GM18502 (cell line): ENCODE measurements around the gene HEPN1.

Experiments
- ATAC-seq: cut with Tn5 transposase; IDR thresholded peaks from one replicate; pipeline ENCODE4 v1.9.1; 2021; ENCODE audit warnings: mild to moderate bottlenecking; ENCODE audit not compliant: unreplicated experiment, poor library complexity

The HEPN1 gene

DNA sequence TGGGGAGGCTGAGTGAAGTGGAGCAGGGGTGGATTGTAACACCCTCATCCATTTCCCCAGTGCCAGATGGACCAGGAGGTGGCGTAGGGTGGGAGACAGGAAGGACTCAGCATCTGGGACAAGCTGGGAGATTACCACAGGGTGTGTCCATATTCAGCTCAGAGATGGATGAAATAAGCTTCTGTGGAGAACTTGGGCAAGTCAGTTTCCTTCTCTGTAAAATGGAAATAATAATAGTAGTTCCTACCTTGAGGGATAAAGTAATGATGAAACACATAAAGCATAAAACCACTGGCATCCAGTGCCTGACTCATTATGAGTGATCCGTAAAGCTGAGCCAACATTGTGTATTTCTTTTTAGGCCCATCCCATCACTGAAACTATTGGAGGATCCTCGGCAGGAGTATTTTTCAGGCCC lies 20.8 kb upstream of the HEPN1 start:
- no peak for ATAC-seq

DNA sequence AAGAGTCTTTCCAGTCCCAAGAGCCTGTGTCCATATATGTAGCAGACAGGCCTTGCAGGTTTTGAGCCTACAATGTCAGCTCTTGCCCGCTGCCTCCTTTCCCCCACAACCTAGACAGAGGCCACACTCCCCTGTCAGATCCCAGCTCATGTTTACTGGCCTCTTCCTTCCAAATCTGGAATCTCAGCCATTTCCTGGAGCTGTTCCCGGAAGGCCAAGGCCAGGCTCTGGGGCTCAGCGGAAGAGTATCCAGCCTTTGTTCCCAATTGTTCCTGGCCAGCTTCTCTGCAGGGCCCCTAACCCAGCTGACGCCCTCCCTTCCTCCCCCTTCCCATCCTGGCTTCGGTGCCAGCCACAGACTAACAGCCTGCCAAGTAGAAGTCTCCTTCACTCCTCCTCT lies 20.3 kb upstream of the HEPN1 start:
- ATAC-seq: no peak

DNA sequence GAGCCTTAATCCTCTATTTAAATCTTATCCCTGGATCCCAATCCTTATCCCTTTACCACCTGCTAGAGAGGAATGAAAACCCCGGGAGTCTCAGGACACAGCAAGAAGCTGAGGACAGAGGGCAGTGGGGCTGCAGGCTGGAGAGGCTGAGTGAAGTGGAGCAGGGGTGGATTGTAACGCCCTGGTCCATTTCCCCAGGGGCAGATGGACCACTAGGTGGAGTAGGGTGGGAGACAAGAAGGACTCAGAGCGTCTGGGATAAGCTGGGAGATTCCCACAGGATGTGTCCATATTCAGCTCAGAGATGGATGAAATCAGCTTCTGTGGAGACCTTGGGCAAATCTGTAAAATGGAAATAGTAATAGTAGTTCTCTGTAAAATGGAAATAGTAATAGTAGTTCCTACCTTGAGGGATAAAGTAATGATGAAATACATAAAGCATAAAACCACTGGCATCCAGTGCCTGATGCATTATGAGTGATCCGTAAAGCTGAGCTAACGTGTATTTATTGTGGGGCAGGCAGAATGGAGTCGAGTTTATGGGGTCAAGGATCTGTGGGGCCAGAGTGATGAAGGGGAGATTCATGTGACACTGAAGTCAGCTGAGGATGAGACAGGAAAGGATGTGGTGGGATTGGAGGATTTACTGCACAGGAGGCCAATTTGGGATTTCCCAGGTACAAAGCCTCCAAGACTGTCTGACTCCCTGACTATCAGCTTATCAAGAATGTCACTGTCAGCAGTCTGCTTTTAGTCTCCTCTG lies 19.5 kb upstream of the HEPN1 start:
- no peak for ATAC-seq

- no peak for ATAC-seq
These were observed 18.6 kb upstream of the HEPN1 start for GRCh38 chr11:124900464-124900863.

DNA sequence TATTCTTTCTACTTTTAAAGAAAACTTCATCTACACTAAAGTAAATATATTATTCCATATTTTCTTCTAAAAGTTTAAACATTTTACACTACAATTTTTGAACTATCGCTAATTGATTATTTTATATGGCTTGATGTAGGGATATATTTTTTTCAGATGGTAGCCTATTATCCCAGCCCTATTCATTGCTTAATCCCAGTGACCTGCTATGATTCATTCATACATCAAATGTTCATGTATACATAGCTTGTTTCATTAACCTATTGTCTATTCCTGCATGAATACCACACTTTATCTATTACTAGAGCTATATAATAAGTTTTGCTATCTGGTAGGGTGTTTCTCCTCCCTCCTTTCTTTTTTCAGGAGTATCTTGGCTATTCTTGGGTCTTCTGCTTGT lies 16.4 kb upstream of the HEPN1 start:
- no peak for ATAC-seq

- no peak for ATAC-seq
These were observed 3.3 kb upstream of the HEPN1 start for GRCh38 chr11:124915541-124916369.

- ATAC-seq: no peak
These were observed 2.7 kb upstream of the HEPN1 start for GRCh38 chr11:124916370-124916710.

DNA sequence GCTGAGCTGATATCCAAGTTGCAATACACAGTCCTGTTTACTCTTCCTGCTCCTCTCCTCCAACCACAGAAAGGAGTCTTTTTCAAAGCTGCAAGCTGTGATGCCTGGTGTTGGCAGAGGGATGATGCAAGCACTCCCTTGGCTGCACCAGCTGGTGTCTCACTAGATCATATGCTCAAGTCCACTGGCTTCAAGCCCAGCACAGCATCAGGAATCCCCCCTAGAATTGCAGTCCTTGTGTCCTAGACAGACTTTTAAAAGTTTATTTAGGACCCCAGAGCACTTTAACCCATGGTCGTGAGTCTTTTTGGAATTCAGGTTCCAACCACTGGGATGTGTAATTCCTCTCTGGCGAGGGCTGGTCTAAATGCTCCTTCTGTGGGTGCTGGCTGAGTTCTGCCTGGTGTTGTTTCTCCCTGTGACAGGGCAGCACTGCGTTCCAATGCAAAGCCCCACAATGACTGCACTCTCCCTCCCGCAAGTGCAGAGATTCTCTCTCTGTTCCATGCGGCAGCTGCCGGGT lies 1.9 kb upstream of the HEPN1 start:
- no peak for ATAC-seq

DNA sequence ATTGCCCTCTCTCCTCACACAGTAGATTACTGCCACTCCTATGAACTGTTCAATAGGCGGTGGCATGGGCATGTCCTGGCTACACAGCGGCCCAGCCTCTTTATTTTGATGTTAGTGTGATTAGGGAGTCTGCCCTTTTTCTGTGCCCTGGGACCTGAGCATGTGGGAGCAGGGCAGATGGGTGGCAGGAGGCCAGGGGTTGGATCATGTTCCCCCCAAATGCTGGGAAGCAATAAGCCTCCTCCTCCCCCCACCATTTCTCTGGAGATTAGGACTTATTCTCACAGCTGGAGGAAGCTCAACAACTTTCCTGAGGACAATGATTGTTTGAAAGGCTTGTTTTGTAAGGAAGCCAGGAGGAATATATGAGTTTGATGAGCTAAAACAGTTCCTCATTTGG lies 848 bp downstream of the HEPN1 start:
- no peak for ATAC-seq

DNA sequence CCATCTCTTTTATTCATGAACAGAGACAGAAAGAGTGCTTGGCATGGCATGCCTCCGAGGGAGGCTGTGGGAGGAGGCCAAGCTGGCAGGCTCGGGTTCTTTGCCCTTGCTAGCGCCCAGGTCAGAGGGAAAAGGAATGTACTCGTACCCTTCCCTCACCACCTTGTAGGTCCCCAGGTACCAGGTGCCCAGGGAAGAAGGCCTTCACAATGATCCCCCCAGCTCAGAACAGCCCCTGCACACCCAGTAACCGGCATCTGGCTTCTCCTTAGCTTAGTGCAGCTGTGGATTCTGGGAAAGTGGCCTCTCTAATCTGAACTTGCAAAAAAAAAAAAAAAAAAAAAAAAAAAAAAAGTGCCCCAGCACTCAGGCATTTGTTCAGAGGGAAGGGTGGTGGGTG lies 1.3 kb downstream of the HEPN1 start:
- ATAC-seq: no peak

DNA sequence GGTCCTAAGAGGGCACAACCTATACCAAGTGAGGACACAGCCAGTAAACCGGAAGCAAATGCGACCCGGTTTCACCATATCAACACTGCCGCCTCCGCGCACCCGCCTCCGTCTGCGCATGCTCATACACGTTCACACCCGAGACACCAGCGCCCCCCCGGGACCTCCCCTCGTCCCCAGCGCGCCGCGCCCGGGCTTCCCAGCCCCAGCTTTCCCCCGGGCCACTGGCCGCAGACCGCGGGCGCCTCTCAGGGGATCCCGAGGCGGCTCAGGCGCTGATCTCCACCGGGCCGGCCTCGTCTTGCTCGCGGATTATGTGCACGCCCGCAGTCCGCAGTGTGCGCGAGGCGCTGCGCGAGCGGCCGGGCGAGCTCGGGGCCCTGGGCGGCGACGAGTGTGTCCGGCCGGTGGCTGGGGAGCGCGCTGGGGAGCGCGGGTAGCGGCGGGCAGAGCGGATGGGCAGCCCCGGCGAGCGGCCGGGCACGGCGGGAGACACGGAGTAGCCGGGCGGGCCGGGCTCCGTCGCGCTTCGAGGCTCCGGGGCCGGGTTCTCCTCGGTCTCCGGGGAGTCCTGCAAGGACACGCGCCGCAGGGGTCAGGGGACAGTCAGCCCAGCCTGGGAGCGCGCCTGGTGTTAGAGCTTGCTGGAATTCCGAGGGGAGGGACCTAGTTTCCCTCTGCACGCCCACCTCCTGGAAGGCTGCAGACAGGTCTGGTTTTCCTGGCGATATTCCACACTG lies 2.0 kb downstream of the HEPN1 start:
- peak; percentile 57 for ATAC-seq

- ATAC-seq: no peak
These were observed 3.8 kb downstream of the HEPN1 start for GRCh38 chr11:124922831-124923230.

GRCh38 chr11:124923296-124923695 lies 4.2 kb downstream of the HEPN1 start:
- ATAC-seq: no peak

- ATAC-seq: no peak
These were observed 10.1 kb downstream of the HEPN1 start for GRCh38 chr11:124928942-124929665.

DNA sequence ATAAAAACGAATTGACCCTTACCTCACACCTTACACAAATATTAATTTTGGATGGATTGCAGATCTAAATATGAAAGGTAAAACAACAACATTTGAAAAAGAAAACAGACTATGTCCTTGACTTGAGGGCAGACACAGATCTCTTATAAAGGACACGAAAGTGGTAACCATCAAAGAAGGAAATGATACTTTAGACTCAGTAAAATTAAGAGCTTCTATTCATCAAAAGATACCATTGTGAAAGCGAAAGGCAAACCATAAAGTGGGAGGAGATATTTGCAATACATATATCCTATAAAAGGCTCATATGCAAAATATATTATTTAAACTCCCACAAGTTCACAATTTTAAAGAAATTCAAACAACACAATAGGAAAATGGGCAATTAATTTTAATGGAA lies 11.7 kb downstream of the HEPN1 start:
- ATAC-seq: peak; percentile 76

DNA sequence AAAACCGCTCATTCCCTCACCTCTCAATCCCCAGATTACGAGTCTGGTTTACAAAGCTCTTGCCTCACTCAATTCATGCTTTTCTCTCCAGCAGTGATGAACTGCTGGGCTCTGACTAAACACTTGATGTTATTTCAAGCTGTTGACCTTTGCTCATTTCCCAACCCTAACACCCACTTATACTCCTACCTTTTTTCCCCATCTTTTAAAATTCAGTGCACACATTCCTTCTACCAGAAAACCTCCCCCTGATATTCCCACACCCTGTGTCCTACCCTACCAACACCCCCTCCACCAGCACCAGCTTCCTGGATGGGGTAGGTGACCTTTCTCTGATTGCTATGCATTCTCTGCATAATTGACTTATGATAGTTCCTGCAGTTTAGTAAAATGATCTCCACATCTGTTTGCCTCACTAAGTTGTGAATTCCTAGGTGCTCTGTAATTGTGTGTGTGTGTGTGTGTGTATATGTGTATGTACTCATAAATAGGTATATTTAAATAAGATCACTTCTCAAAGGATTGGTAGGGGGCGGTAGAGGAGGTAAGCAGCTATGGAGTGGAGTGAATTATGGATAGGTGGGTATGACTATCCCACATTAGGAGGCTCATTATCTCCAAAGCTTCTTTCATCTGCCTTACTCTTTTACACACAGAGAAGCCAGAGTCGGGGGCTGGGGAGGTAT lies 16.0 kb downstream of the HEPN1 start:
- no peak for ATAC-seq

DNA sequence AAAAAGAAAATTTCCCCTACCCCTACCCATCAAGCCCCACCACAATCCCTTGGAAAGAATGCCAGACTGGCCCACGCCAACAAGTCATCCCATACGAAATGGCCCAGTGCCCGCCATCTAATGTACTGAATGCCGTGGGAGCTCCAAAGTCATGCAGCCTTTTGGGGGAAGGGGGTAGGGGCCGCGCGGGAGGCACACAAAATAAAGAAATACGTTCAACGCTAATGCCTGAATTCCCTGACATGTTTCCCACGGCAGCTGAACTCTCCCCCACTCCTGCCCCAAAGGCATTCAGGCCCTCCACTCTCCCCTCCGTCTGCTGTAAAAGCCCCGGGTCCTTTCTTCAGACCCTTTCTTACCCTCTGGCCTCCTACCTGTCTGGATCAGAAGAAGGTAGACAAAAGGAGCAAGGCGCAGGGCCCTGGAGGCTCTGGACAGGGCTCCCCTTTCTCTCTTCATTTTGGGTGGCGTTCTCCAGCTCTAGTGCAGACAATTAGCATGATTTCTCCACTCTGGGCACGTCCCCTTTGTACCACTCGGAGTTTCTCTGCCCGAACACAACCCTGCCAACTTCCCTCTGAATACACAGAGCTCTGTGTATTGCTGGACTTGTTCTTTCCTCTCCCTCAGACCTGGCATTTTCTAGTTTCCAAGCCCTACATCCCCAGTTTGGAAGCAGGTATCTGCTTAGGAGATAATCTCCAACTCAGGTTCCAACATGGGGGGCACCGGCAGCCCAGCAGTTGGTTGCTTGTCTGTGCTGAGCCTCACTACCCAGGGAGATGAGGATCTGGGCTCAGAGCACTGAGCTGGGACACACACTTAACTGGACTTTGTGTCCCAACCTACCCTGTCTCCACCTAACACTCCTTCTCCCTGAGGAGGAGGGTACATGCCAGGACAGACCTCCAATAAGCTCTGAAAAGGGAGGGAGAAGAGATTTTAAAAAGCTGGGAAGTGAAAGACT lies 16.8 kb downstream of the HEPN1 start, which contains the start of gene HEPACAM:
Gene HEPACAM (minus strand): TSS at position 500 of the 967 bp plus-strand sequence. CDS start 41 bp downstream, at position 459.
- ATAC-seq: no peak

- no peak for ATAC-seq
These were observed 18.4 kb downstream of the HEPN1 start for GRCh38 chr11:124937336-124937935.
